ENCODE data around the gene PARD3. TPM values are rescaled to one million over a fixed set of nuclear protein-coding genes. Genes with fewer than 3 reads are reported as not detected.
"Not testable (repeated sequence)": the region's sequence is repeated elsewhere in the genome, so short reads cannot be mapped to it uniquely, and the experiment has no call there.

Gene PARD3
- total RNA-seq, 1 donor from 2014 or later = 97.8 TPM

GRCh38 chr10:34397324-34397723 is 417.8 kb downstream of the PARD3 start:
- no peak overlapping the region for H3K4me3 ChIP-seq (ENCODE audit: low read depth, low read length)
- no peak for TF ChIP-seq CTCF (conservative IDR thresholded peaks at IDR 0.05; ENCODE audit: low read depth, low read length)
- DNase-seq (ENCODE audit: low read depth) = no peak

GRCh38 chr10:34396663-34397062 is 418.4 kb downstream of the PARD3 start:
- no peak overlapping the region for H3K4me3 ChIP-seq (ENCODE audit: low read depth, low read length)
- no peak for TF ChIP-seq CTCF (conservative IDR thresholded peaks at IDR 0.05; ENCODE audit: low read depth, low read length)
- no peak for DNase-seq (ENCODE audit: low read depth)

- no peak for DNase-seq (ENCODE audit: low read depth)
- no peak for TF ChIP-seq CTCF (conservative IDR thresholded peaks at IDR 0.05; ENCODE audit: low read depth, low read length)
- no peak overlapping the region for H3K4me3 ChIP-seq (ENCODE audit: low read depth, low read length)
Observed at GRCh38 chr10:34392641-34393170, 422.4 kb downstream of the PARD3 start.

- not testable (repeated sequence) for DNase-seq (ENCODE audit: low read depth); H3K4me3 ChIP-seq (ENCODE audit: low read depth, low read length)
Observed at GRCh38 chr10:34391168-34391567, 423.9 kb downstream of the PARD3 start.

- TF ChIP-seq CTCF (conservative IDR thresholded peaks at IDR 0.05; ENCODE audit: low read depth, low read length) = no peak
- no peak for DNase-seq (ENCODE audit: low read depth)
Observed at GRCh38 chr10:34389801-34390200, 425.3 kb downstream of the PARD3 start.

GRCh38 chr10:34386921-34387320 is 428.2 kb downstream of the PARD3 start:
- no peak for TF ChIP-seq CTCF (conservative IDR thresholded peaks at IDR 0.05; ENCODE audit: low read depth, low read length)
- no peak for DNase-seq (ENCODE audit: low read depth)
- H3K4me3 ChIP-seq (ENCODE audit: low read depth, low read length) = no peak overlapping the region

More at GRCh38 chr10:34389801-34390200, 425.3 kb downstream of the PARD3 start:
- H3K4me3 ChIP-seq (ENCODE audit: low read depth, low read length) = no peak overlapping the region

- TF ChIP-seq CTCF (conservative IDR thresholded peaks at IDR 0.05; ENCODE audit: low read depth, low read length) = no peak
- DNase-seq (ENCODE audit: low read depth) = no peak
- no peak overlapping the region for H3K4me3 ChIP-seq (ENCODE audit: low read depth, low read length)
Observed at GRCh38 chr10:34384372-34384771, 430.7 kb downstream of the PARD3 start.
